PC-3 (cell line): ENCODE results near the gene ADD3.

Experiments used
- EZH2 ChIP-seq: fragments of 300-600 bp; sonication (generic); IDR thresholded peaks from one replicate; pipeline ENCODE4 v1.6.1; 2017; ENCODE audit warnings: antibody characterized with exemption, mild to moderate bottlenecking, low read length; ENCODE audit not compliant: unreplicated experiment
- EZH2phosphoT487 ChIP-seq: fragments of 300-600 bp; sonication (generic); IDR thresholded peaks from 2 replicates; pipeline ENCODE4 v1.6.1; 2018; ENCODE audit warnings: mild to moderate bottlenecking, antibody characterized with exemption, low read length, borderline replicate concordance
- TF ChIP-seq, protein P1 (sequence below): fragments of 300-600 bp; sonication (generic); conservative IDR thresholded peaks from 2 replicates; pipeline ENCODE4 v1.5.1; 2017; ENCODE audit warnings: antibody characterized with exemption, low read depth, mild to moderate bottlenecking, low read length

DNA sequence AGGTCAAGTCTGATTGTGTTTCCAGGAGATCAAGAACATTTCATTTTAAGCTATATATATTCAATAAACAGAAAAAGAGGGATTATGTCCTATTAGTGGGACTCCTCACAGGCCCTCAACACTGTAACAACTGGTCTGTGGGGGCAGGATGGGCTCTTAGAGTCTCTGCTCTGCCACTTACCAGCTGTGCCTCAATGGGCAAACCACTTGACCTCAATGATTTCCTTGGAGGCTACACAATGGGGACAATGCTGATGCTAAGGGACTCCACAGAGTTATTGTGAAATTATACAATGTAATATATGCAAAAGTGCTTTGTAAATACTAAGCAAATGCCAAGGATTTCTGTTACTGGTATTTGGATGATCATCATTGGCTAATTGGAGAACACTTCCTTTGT, 166.4 kb downstream of the ADD3 start:
- TF ChIP-seq, protein P1, sequence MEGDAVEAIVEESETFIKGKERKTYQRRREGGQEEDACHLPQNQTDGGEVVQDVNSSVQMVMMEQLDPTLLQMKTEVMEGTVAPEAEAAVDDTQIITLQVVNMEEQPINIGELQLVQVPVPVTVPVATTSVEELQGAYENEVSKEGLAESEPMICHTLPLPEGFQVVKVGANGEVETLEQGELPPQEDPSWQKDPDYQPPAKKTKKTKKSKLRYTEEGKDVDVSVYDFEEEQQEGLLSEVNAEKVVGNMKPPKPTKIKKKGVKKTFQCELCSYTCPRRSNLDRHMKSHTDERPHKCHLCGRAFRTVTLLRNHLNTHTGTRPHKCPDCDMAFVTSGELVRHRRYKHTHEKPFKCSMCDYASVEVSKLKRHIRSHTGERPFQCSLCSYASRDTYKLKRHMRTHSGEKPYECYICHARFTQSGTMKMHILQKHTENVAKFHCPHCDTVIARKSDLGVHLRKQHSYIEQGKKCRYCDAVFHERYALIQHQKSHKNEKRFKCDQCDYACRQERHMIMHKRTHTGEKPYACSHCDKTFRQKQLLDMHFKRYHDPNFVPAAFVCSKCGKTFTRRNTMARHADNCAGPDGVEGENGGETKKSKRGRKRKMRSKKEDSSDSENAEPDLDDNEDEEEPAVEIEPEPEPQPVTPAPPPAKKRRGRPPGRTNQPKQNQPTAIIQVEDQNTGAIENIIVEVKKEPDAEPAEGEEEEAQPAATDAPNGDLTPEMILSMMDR = no peak
- no peak for TF ChIP-seq EZH2
- no peak for TF ChIP-seq EZH2phosphoT487
